Liver (tissue), 9 donors: ENCODE results near the gene ACTL9. TPM values are rescaled to one million over a fixed set of nuclear protein-coding genes. Genes with fewer than 3 reads are reported as not detected.

Source experiments
- DNase-seq: peaks from one replicate; pipeline ENCODE4 v3.0.0-alpha.2; 2017; ENCODE audit warnings: low spot score
- H3K27ac ChIP-seq, 2 donors: one replicate each; pipeline ENCODE4 v1.7.0; 2013; ENCODE audit warnings: inconsistent platforms in 2 of 2, low read length in 2 of 2, control low read depth in 1 of 2, low read depth in 1 of 2, mild to moderate bottlenecking in 1 of 2
- H3K27me3 ChIP-seq, 4 donors: one replicate each; pipeline versions ENCODE4 v1.6.1 to v1.7.0; 2013; ENCODE audit warnings: low read length in 3 of 4, inconsistent platforms in 1 of 4, mild to moderate bottlenecking in 1 of 4, moderate library complexity in 1 of 4; ENCODE audit not compliant: control insufficient read depth in 4 of 4, insufficient read depth in 4 of 4
- H3K36me3 ChIP-seq, 4 donors: one replicate each; pipeline versions ENCODE4 v1.6.1 to v1.7.0; 2013; ENCODE audit warnings: low read length in 3 of 4, mild to moderate bottlenecking in 3 of 4, low read depth in 1 of 4, moderate library complexity in 1 of 4; ENCODE audit not compliant: control insufficient read depth in 4 of 4, insufficient read depth in 3 of 4
- H3K4me1 ChIP-seq, 4 donors: one replicate each; pipeline versions ENCODE4 v1.6.1 to v1.7.0; 2013; ENCODE audit warnings: low read length in 3 of 4, mild to moderate bottlenecking in 3 of 4, moderate library complexity in 1 of 4; ENCODE audit not compliant: control insufficient read depth in 4 of 4, insufficient read depth in 4 of 4
- H3K4me3 ChIP-seq, 3 donors: one replicate each; pipeline versions ENCODE4 v1.6.1 to v1.7.0; 2013; ENCODE audit warnings: low read length in 3 of 3, control low read depth in 1 of 3, low read depth in 1 of 3, mild to moderate bottlenecking in 1 of 3
- H3K9ac ChIP-seq, 2 donors: one replicate each; pipeline ENCODE4 v1.7.0; 2013; ENCODE audit warnings: low read length in 2 of 2, mild to moderate bottlenecking in 2 of 2, moderate library complexity in 2 of 2, control low read depth in 1 of 2, low read depth in 1 of 2
- H3K9me3 ChIP-seq, 4 donors: one replicate each; pipeline versions ENCODE4 v1.6.1 to v1.7.0; 2013; ENCODE audit warnings: low read length in 3 of 4; ENCODE audit not compliant: control insufficient read depth in 4 of 4
- EGR1 ChIP-seq, 2 donors: IDR thresholded peaks; 2 replicates each; pipeline ENCODE4 v1.6.1; 2016 to 2018; ENCODE audit warnings: antibody characterized with exemption in 2 of 2, low read depth in 2 of 2
- FOXA1 ChIP-seq: IDR thresholded peaks from 2 replicates; pipeline ENCODE4 v1.6.1; 2016; ENCODE audit warnings: antibody characterized with exemption
- FOXA2 ChIP-seq: IDR thresholded peaks from 2 replicates; pipeline ENCODE4 v1.6.1; 2016; ENCODE audit warnings: antibody characterized with exemption
- GABPA ChIP-seq, 2 donors: IDR thresholded peaks in 1 of 2; conservative IDR thresholded peaks in 1 of 2; 2 replicates each; pipeline ENCODE4 v1.6.1; 2016; ENCODE audit warnings: antibody characterized with exemption in 2 of 2, mild to moderate bottlenecking in 1 of 2, moderate library complexity in 1 of 2
- HNF4G ChIP-seq: IDR thresholded peaks from 2 replicates; pipeline ENCODE4 v1.6.1; 2016; ENCODE audit warnings: antibody characterized with exemption
- NR2F2 ChIP-seq: IDR thresholded peaks from 2 replicates; pipeline ENCODE4 v1.6.1; 2016; ENCODE audit warnings: antibody characterized with exemption
- RXRA ChIP-seq, 2 donors: IDR thresholded peaks; 2 replicates each; pipeline ENCODE4 v1.6.1; 2017 to 2018; ENCODE audit warnings: antibody characterized with exemption in 2 of 2, mild to moderate bottlenecking in 1 of 2
- SP1 ChIP-seq: IDR thresholded peaks from 2 replicates; pipeline ENCODE4 v1.6.1; 2018; ENCODE audit warnings: antibody characterized with exemption, mild to moderate bottlenecking
- TAF1 ChIP-seq: conservative IDR thresholded peaks from 2 replicates; pipeline ENCODE4 v1.6.1; 2016; ENCODE audit warnings: antibody characterized with exemption, mild to moderate bottlenecking
- ZBTB33 ChIP-seq: IDR thresholded peaks from 2 replicates; pipeline ENCODE4 v1.6.1; 2016; ENCODE audit warnings: antibody characterized with exemption
- WGBS: extraction: QIAGEN DNeasy Blood & Tissue Kit; methylation state at CpG from one replicate; pipeline ENCODE4 v1.1.7; 2013; 5-methylcytosine and 5-hydroxymethylcytosine counted together
- polyA plus RNA-seq, 2 donors: library from polyadenylated mRNA; stranded (reverse) in 1 of 2; unstranded in 1 of 2; fragments of 200-250 nt in 1 of 2; fragments of >200 nt in 1 of 2; fragmentation: Nextera tagmentation in 1 of 2; extraction: Ambion mirVana in 1 of 2; gene quantifications; one replicate each; pipeline versions ENCODE4 v1.2.1 to v1.2.3, GENCODE V29; 2013 to 2015
- total RNA-seq, 2 donors: library from RNA; depleted of rRNA; stranded (reverse); fragments of >200 nt; gene quantifications; one replicate each; pipeline ENCODE4 v1.2.3, GENCODE V29; 2014
- TF ChIP-seq, protein P1 (sequence below): IDR thresholded peaks from 2 replicates; pipeline ENCODE4 v1.6.1; 2016; ENCODE audit warnings: antibody characterized with exemption, mild to moderate bottlenecking
- TF ChIP-seq, protein P2 (sequence below): IDR thresholded peaks from 2 replicates; pipeline ENCODE4 v1.6.1; 2016; ENCODE audit warnings: antibody characterized with exemption
- TF ChIP-seq, protein P3 (sequence below): fragments of 150-350 bp; IDR thresholded peaks from 2 replicates; pipeline ENCODE4 v1.5.1; 2017; ENCODE audit warnings: improper control_type of control experiment, low read depth, low read length; ENCODE audit not compliant: missing input control
- TF ChIP-seq, protein P4 (sequence below): IDR thresholded peaks from 2 replicates; pipeline ENCODE4 v1.6.1; 2016; ENCODE audit warnings: antibody characterized with exemption
- donor health status: healthy.
- donor health status: healthy.
- donor health status: healthy.
- donor health status: healthy.
- donor health status: healthy.

ACTL9 gene
- total and polyA plus RNA-seq, 4 donors = not detected

DNA sequence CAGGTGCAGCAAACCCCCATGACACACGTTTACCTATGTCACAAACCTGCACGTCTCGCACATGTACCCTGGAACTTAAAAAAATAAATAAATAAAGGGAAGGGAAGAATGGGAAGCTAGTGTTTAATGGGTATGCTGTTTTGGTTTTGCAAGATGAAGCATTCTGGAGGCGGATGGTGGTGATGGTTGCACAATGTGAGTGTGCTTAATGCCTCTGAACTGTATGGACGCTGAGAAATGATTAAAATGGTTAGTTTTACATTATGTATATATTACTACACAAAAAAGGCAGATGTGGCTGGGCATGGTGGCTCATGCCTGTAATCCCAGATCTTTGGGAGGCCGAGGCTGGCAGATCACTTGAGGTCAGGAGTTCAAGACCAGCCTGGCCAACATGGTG lies 50.4 kb downstream of the ACTL9 start:
- 76% methylated on average over 6 of the region's 6 CpGs for WGBS

More for the DNA sequence above, 50.4 kb downstream of the ACTL9 start:
- Histone ChIP-seq H3K27ac (no peak overlapping the region), H3K27me3 (no peaks in the 10 kb centered on the region), H3K4me3 (no peak overlapping the region), H3K9ac (no peak overlapping the region), H3K36me3 (no peaks in the 10 kb centered on the region), H3K4me1 (peaks cover 0 to 1% (median 0%) of the 10 kb centered on the region in 4 donors), H3K9me3 (no peaks in the 10 kb centered on the region)
- TF ChIP-seq HNF4G (no peak), RXRA (IDR thresholded peaks at IDR 0.05) (no peak), FOXA2 (no peak), TAF1 (no peak), FOXA1 (no peak), GABPA (IDR thresholded peaks at IDR 0.05 in 1 of 2, conservative IDR thresholded peaks at IDR 0.05 in 1 of 2) (no peak), ZBTB33 (no peak), SP1 (no peak), EGR1 (IDR thresholded peaks at IDR 0.05; ENCODE audit: low read depth in 2 of 2) (no peak), NR2F2 (no peak)
- TF ChIP-seq, protein P1, sequence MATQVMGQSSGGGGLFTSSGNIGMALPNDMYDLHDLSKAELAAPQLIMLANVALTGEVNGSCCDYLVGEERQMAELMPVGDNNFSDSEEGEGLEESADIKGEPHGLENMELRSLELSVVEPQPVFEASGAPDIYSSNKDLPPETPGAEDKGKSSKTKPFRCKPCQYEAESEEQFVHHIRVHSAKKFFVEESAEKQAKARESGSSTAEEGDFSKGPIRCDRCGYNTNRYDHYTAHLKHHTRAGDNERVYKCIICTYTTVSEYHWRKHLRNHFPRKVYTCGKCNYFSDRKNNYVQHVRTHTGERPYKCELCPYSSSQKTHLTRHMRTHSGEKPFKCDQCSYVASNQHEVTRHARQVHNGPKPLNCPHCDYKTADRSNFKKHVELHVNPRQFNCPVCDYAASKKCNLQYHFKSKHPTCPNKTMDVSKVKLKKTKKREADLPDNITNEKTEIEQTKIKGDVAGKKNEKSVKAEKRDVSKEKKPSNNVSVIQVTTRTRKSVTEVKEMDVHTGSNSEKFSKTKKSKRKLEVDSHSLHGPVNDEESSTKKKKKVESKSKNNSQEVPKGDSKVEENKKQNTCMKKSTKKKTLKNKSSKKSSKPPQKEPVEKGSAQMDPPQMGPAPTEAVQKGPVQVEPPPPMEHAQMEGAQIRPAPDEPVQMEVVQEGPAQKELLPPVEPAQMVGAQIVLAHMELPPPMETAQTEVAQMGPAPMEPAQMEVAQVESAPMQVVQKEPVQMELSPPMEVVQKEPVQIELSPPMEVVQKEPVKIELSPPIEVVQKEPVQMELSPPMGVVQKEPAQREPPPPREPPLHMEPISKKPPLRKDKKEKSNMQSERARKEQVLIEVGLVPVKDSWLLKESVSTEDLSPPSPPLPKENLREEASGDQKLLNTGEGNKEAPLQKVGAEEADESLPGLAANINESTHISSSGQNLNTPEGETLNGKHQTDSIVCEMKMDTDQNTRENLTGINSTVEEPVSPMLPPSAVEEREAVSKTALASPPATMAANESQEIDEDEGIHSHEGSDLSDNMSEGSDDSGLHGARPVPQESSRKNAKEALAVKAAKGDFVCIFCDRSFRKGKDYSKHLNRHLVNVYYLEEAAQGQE = no peak
- TF ChIP-seq, protein P2, sequence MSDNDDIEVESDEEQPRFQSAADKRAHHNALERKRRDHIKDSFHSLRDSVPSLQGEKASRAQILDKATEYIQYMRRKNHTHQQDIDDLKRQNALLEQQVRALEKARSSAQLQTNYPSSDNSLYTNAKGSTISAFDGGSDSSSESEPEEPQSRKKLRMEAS = no peak
- TF ChIP-seq, protein P3, sequence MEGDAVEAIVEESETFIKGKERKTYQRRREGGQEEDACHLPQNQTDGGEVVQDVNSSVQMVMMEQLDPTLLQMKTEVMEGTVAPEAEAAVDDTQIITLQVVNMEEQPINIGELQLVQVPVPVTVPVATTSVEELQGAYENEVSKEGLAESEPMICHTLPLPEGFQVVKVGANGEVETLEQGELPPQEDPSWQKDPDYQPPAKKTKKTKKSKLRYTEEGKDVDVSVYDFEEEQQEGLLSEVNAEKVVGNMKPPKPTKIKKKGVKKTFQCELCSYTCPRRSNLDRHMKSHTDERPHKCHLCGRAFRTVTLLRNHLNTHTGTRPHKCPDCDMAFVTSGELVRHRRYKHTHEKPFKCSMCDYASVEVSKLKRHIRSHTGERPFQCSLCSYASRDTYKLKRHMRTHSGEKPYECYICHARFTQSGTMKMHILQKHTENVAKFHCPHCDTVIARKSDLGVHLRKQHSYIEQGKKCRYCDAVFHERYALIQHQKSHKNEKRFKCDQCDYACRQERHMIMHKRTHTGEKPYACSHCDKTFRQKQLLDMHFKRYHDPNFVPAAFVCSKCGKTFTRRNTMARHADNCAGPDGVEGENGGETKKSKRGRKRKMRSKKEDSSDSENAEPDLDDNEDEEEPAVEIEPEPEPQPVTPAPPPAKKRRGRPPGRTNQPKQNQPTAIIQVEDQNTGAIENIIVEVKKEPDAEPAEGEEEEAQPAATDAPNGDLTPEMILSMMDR = no peak
- TF ChIP-seq, protein P4, sequence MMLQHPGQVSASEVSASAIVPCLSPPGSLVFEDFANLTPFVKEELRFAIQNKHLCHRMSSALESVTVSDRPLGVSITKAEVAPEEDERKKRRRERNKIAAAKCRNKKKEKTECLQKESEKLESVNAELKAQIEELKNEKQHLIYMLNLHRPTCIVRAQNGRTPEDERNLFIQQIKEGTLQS = no peak
- no peak for DNase-seq

Other genes starting within 250 kb of the ACTL9 start
- 1 to 10 TPM in 1 of 2 donors, under 1 TPM in 1; 0.84 to 1.8 TPM for gene PRAM1, start 196.2 kb downstream of the ACTL9 start, total RNA-seq
- under 1 TPM; 0.75 to 0.77 TPM for gene PRAM1, start 196.2 kb downstream of the ACTL9 start, polyA plus RNA-seq
- gene ZNF414, start 184.6 kb downstream of the ACTL9 start, total RNA-seq = 10 to 100 TPM in 1 of 2 donors, 1 to 10 TPM in 1; 3.5 to 10.3 TPM
- 10 to 100 TPM in 1 of 2 donors, 1 to 10 TPM in 1; 4.1 to 16.0 TPM for gene ZNF414, start 184.6 kb downstream of the ACTL9 start, polyA plus RNA-seq
- gene MYO1F, start 121.4 kb downstream of the ACTL9 start, total RNA-seq = 10 to 100 TPM; 17.9 to 20.4 TPM
- 1 to 10 TPM; 6.1 to 6.2 TPM for gene MYO1F, start 121.4 kb downstream of the ACTL9 start, polyA plus RNA-seq
- gene ADAMTS10, start 88.1 kb downstream of the ACTL9 start, total RNA-seq = 10 to 100 TPM in 1 of 2 donors, 1 to 10 TPM in 1; 4.7 to 10.1 TPM
- gene ADAMTS10, start 88.1 kb downstream of the ACTL9 start, polyA plus RNA-seq = 1 to 10 TPM; 1.2 to 2.6 TPM
- not detected for gene NFILZ, start 68.2 kb downstream of the ACTL9 start, total RNA-seq
- gene NFILZ, start 68.2 kb downstream of the ACTL9 start, polyA plus RNA-seq = not detected
- gene OR2Z1, start 22.8 kb upstream of the ACTL9 start, total RNA-seq = not detected
- not detected for gene OR2Z1, start 22.8 kb upstream of the ACTL9 start, polyA plus RNA-seq
- 10 to 100 TPM in 1 of 2 donors, 1 to 10 TPM in 1; 8.0 to 21.2 TPM for gene ZNF558, start 133.5 kb upstream of the ACTL9 start, total RNA-seq
- 1 to 10 TPM; 4.9 to 6.0 TPM for gene ZNF558, start 133.5 kb upstream of the ACTL9 start, polyA plus RNA-seq
- not detected for gene MBD3L1, start 133.6 kb upstream of the ACTL9 start, total RNA-seq
- not detected for gene MBD3L1, start 133.6 kb upstream of the ACTL9 start, polyA plus RNA-seq